GM18520 (cell line): ENCODE measurements around the gene ARPC4.
"Not testable (repeated sequence)": the region's sequence is repeated elsewhere in the genome, so short reads cannot be mapped to it uniquely, and the experiment has no call there.

Experiments used
- ATAC-seq: cut with Tn5 transposase; IDR thresholded peaks from one replicate; pipeline ENCODE4 v1.9.1; 2021; ENCODE audit not compliant: unreplicated experiment

The ARPC4 gene

DNA sequence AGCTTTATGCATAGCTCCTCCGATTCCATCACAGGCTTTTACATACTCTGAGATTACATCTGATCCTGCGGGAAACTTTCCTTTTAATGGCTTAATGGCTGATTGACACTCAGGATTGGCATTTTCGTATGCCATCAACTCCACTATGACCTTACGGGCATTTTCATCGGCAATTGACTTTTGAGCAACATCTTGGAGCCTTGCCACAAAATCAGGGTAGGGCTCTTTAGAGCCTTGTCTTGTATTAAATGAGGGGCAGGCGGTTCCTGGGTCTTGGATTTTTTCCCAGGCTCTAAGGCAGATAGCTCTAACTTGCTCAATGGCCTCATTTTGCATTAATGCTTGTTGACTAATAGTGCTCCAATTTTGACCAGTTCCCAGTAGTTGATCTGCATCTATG, 59.0 kb downstream of the ARPC4 start:
- not testable (repeated sequence) for ATAC-seq

DNA sequence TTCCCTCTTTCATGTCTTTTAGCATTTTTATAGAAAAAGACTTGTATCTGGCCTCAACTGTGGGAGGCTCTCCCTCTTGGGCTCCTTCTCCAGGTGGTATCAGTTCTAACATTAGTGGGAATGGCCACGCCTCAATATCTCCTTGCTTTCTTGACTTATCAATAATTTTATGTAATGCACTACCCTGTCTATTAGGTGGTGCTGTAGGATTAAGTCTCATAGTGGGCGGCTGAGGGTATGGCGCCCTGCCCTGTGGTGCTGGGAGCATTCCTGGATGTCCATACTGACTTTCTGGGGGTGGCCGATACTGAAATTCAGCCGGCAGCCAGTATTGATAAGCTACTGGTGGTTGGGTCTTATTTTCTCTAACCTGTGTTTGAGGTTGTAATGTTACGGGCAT, 59.6 kb downstream of the ARPC4 start:
- ATAC-seq: no peak

DNA sequence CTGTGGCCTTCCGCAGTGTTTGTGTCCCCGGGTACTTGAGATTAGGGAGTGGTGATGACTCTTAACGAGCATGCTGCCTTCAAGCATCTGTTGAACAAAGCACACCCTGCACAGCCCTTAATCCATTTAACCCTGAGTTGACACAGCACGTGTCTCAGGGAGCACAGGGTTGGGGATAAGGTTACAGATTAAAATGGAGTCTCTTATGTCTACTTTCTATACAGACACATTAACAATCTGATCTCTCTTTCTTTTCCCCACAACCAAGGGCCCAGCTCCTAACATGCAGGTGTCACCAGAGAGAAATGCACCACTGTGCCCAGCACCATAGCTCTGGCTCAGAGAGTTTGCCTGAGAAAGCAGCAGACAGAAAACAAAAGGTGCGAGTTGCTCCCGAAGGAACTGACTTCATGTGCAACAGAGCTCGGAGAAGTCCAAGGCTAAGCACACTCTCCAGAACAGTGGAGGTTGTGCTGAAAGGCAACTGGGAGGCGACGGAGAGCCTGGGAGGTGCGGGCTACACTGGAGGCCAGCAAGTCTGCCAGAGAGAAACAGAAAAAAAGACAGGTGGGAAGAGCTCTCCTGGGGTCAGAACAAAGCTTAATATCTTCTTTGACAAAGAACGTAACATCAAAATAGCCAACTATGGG, 61.5 kb downstream of the ARPC4 start:
- not testable (repeated sequence) for ATAC-seq

DNA sequence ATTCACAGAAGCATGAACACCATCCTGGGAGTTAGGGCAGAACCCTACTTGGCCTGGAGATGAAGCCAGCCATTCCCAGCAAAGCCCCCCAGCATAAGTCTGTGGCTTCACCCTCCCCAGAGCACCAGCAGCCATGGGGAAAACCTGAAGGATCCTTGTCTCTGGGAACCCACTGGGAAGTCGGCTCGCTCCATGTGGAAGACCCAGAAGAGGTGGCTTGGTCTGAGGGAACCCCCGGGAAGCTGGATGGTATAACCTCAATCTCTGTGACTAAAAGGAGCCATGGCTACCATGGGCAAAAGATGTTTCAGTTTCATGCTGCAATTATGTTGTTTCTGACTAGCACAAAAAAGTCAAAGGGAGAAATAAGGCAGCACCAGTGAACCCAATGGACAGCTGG, 62.7 kb downstream of the ARPC4 start:
- no peak for ATAC-seq
